Ishikawa (cell line): ENCODE results near the gene NKX2-1.

Source experiments
- CREB1 ChIP-seq: IDR thresholded peaks from 2 replicates; pipeline ENCODE4 v1.6.1; 2012; ENCODE audit warnings: low read depth
- EGR1 ChIP-seq: IDR thresholded peaks from 2 replicates; pipeline ENCODE4 v1.6.1; 2012
- EP300 ChIP-seq: IDR thresholded peaks from 2 replicates; pipeline ENCODE4 v1.6.1; 2012; ENCODE audit warnings: borderline replicate concordance
- RAD21 ChIP-seq: IDR thresholded peaks from 2 replicates; pipeline ENCODE4 v1.6.1; 2012; ENCODE audit warnings: low read depth
- TAF1 ChIP-seq: IDR thresholded peaks from 2 replicates; pipeline ENCODE4 v1.6.1; 2012; ENCODE audit warnings: low read depth, mild to moderate bottlenecking
- TCF12 ChIP-seq: IDR thresholded peaks from 2 replicates; pipeline ENCODE4 v1.6.1; 2012; ENCODE audit warnings: low read depth
- TEAD4 ChIP-seq: IDR thresholded peaks from 2 replicates; pipeline ENCODE4 v1.6.1; 2012
- YY1 ChIP-seq: IDR thresholded peaks from 2 replicates; pipeline ENCODE4 v1.6.1; 2012; ENCODE audit warnings: low read depth
- TF ChIP-seq, protein P1 (sequence below): IDR thresholded peaks from 2 replicates; pipeline ENCODE4 v1.6.1; 2012; ENCODE audit warnings: low read depth, mild to moderate bottlenecking
- TF ChIP-seq, protein P2 (sequence below): IDR thresholded peaks from 2 replicates; pipeline ENCODE4 v1.6.1; 2012

DNA sequence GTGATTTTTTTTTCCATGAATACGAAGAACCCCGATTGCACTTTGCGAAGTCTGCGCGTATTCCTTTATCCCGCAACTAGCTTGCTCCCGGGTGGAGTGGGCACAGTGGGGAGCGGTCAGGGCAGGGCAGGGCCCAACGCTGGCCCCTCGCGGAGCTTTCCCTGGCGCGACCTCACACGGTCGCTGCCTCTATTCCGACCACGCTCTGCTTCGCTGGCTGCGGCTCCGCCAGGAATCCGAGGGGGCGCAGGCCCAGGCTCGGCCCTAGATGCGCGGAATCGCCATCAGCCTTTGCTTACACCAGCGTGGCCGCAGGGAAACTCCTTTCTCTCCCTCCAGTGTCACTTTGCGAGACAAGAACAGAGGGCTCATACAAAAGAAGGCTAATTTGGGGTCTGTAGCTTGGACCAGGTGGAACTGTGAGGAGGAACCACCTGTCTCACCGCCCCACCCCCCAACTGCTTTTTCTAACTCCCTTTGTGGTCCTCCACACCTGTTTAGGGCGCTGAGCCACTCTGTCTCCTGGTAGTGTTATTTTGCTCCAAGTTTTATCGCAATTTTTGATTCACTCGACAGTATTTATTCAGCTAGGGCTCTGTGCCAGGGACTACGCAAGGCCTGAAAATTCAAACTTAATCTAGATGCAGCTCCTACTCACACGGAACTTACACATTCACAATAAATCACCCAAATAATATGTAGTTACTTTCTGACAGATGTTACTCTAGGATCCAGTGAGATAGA lies 3.1 kb upstream of the NKX2-1 start:
- TF ChIP-seq, protein P1, sequence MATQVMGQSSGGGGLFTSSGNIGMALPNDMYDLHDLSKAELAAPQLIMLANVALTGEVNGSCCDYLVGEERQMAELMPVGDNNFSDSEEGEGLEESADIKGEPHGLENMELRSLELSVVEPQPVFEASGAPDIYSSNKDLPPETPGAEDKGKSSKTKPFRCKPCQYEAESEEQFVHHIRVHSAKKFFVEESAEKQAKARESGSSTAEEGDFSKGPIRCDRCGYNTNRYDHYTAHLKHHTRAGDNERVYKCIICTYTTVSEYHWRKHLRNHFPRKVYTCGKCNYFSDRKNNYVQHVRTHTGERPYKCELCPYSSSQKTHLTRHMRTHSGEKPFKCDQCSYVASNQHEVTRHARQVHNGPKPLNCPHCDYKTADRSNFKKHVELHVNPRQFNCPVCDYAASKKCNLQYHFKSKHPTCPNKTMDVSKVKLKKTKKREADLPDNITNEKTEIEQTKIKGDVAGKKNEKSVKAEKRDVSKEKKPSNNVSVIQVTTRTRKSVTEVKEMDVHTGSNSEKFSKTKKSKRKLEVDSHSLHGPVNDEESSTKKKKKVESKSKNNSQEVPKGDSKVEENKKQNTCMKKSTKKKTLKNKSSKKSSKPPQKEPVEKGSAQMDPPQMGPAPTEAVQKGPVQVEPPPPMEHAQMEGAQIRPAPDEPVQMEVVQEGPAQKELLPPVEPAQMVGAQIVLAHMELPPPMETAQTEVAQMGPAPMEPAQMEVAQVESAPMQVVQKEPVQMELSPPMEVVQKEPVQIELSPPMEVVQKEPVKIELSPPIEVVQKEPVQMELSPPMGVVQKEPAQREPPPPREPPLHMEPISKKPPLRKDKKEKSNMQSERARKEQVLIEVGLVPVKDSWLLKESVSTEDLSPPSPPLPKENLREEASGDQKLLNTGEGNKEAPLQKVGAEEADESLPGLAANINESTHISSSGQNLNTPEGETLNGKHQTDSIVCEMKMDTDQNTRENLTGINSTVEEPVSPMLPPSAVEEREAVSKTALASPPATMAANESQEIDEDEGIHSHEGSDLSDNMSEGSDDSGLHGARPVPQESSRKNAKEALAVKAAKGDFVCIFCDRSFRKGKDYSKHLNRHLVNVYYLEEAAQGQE: no peak
- no peak for TF ChIP-seq EP300
- TF ChIP-seq YY1: no peak
- no peak for TF ChIP-seq TEAD4
- no peak for TF ChIP-seq RAD21
- no peak for TF ChIP-seq EGR1
- TF ChIP-seq, protein P2, sequence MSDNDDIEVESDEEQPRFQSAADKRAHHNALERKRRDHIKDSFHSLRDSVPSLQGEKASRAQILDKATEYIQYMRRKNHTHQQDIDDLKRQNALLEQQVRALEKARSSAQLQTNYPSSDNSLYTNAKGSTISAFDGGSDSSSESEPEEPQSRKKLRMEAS: no peak
- TF ChIP-seq TAF1: no peak
- no peak for TF ChIP-seq CREB1
- no peak for TF ChIP-seq TCF12
